ENCODE measurements around the gene GNG4. TPM values are rescaled to one million over a fixed set of nuclear protein-coding genes. Genes with fewer than 3 reads are reported as not detected.
"Not testable (repeated sequence)": the region's sequence is repeated elsewhere in the genome, so short reads cannot be mapped to it uniquely, and the experiment has no call there.

GNG4 gene
- total RNA-seq, 1 donor from 2014 or later = 0.64 TPM

GRCh38 chr1:235628316-235629005, 21.1 kb downstream of the GNG4 start:
- DNase-seq (ENCODE audit: low spot score) = no peak

GRCh38 chr1:235625831-235626230, 23.8 kb downstream of the GNG4 start:
- no peak for DNase-seq (ENCODE audit: low spot score)

GRCh38 chr1:235625340-235625739, 24.2 kb downstream of the GNG4 start:
- no peak for DNase-seq (ENCODE audit: low spot score)

GRCh38 chr1:235624721-235625333, 24.8 kb downstream of the GNG4 start:
- no peak for DNase-seq (ENCODE audit: low spot score)

- DNase-seq (ENCODE audit: low spot score) = no peak
These were observed 26.4 kb downstream of the GNG4 start for GRCh38 chr1:235622936-235623779.

- DNase-seq (ENCODE audit: low spot score) = not testable (repeated sequence)
These were observed 30.4 kb downstream of the GNG4 start for GRCh38 chr1:235619149-235619548.

GRCh38 chr1:235617808-235618207, 31.8 kb downstream of the GNG4 start:
- no peak for DNase-seq (ENCODE audit: low spot score)

GRCh38 chr1:235617140-235617539, 32.4 kb downstream of the GNG4 start:
- DNase-seq (ENCODE audit: low spot score) = no peak

- no peak for DNase-seq (ENCODE audit: low spot score)
These were observed 35.1 kb downstream of the GNG4 start for GRCh38 chr1:235614442-235614954.

- DNase-seq (ENCODE audit: low spot score) = no peak
These were observed 36.0 kb downstream of the GNG4 start for GRCh38 chr1:235613602-235614001.

GRCh38 chr1:235612761-235613160, 36.8 kb downstream of the GNG4 start:
- DNase-seq (ENCODE audit: low spot score) = no peak

- no peak for DNase-seq (ENCODE audit: low spot score)
These were observed 39.4 kb downstream of the GNG4 start for GRCh38 chr1:235610157-235610556.

GRCh38 chr1:235608278-235608677, 41.3 kb downstream of the GNG4 start:
- DNase-seq (ENCODE audit: low spot score) = no peak

GRCh38 chr1:235607284-235607683, 42.3 kb downstream of the GNG4 start:
- no peak for DNase-seq (ENCODE audit: low spot score)

GRCh38 chr1:235601104-235601503, 48.5 kb downstream of the GNG4 start:
- DNase-seq (ENCODE audit: low spot score) = no peak

GRCh38 chr1:235599536-235599935, 50.0 kb downstream of the GNG4 start:
- no peak for DNase-seq (ENCODE audit: low spot score)

- no peak for DNase-seq (ENCODE audit: low spot score)
These were observed 51.6 kb downstream of the GNG4 start for GRCh38 chr1:235597867-235598553.

GRCh38 chr1:235595079-235595478, 54.5 kb downstream of the GNG4 start:
- no peak for DNase-seq (ENCODE audit: low spot score)

GRCh38 chr1:235594281-235594895, 55.2 kb downstream of the GNG4 start:
- not testable (repeated sequence) for DNase-seq (ENCODE audit: low spot score)

- DNase-seq (ENCODE audit: low spot score) = no peak
These were observed 60.6 kb downstream of the GNG4 start for GRCh38 chr1:235588916-235589515.
